ENCODE measurements around the gene SPC25. TPM values are rescaled to one million over a fixed set of nuclear protein-coding genes. Genes with fewer than 3 reads are reported as not detected.

The SPC25 gene
- total and polyA plus RNA-seq, 4 donors, result 0.58 to 8.2 (median 2.1) TPM; not detected in 1

DNA sequence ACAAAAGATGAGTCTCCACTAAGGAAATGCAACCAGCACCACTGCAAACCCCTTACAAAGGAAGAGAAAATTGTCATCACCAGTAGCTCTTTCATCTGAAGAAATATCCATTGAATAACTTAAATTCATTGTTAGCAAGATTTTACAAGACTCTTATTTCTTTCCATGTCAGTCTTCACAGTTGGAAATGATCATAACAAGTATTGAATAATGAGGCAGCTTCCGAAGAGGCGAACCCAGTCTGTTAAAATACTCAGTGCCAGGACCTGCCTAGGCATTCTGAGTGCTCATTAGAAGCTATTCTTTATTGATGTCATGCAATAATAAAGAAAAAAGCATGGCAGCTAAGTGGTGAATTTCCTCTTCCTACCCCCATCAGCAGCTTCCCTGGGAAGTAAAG is 54.3 kb downstream of the SPC25 start:
- H3K27me3 ChIP-seq (ENCODE audit: control insufficient read depth in 4 of 4, insufficient read depth in 4 of 4, low read length in 3 of 4), result no peaks in the 10 kb centered on the region
- TF ChIP-seq, protein P1, sequence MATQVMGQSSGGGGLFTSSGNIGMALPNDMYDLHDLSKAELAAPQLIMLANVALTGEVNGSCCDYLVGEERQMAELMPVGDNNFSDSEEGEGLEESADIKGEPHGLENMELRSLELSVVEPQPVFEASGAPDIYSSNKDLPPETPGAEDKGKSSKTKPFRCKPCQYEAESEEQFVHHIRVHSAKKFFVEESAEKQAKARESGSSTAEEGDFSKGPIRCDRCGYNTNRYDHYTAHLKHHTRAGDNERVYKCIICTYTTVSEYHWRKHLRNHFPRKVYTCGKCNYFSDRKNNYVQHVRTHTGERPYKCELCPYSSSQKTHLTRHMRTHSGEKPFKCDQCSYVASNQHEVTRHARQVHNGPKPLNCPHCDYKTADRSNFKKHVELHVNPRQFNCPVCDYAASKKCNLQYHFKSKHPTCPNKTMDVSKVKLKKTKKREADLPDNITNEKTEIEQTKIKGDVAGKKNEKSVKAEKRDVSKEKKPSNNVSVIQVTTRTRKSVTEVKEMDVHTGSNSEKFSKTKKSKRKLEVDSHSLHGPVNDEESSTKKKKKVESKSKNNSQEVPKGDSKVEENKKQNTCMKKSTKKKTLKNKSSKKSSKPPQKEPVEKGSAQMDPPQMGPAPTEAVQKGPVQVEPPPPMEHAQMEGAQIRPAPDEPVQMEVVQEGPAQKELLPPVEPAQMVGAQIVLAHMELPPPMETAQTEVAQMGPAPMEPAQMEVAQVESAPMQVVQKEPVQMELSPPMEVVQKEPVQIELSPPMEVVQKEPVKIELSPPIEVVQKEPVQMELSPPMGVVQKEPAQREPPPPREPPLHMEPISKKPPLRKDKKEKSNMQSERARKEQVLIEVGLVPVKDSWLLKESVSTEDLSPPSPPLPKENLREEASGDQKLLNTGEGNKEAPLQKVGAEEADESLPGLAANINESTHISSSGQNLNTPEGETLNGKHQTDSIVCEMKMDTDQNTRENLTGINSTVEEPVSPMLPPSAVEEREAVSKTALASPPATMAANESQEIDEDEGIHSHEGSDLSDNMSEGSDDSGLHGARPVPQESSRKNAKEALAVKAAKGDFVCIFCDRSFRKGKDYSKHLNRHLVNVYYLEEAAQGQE (IDR thresholded peaks at IDR 0.05), result no peak
- TF ChIP-seq, protein P2, sequence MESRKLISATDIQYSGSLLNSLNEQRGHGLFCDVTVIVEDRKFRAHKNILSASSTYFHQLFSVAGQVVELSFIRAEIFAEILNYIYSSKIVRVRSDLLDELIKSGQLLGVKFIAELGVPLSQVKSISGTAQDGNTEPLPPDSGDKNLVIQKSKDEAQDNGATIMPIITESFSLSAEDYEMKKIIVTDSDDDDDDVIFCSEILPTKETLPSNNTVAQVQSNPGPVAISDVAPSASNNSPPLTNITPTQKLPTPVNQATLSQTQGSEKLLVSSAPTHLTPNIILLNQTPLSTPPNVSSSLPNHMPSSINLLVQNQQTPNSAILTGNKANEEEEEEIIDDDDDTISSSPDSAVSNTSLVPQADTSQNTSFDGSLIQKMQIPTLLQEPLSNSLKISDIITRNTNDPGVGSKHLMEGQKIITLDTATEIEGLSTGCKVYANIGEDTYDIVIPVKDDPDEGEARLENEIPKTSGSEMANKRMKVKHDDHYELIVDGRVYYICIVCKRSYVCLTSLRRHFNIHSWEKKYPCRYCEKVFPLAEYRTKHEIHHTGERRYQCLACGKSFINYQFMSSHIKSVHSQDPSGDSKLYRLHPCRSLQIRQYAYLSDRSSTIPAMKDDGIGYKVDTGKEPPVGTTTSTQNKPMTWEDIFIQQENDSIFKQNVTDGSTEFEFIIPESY (IDR thresholded peaks at IDR 0.05), result no peak
- TF ChIP-seq EGR1 (IDR thresholded peaks at IDR 0.05; ENCODE audit: low read depth in 2 of 2) (no peak), RAD21 (IDR thresholded peaks at IDR 0.05) (no peak), YY1 (IDR thresholded peaks at IDR 0.05) (no peak), HNF4A (conservative IDR thresholded peaks at IDR 0.05) (no peak)
- TF ChIP-seq, protein P3, sequence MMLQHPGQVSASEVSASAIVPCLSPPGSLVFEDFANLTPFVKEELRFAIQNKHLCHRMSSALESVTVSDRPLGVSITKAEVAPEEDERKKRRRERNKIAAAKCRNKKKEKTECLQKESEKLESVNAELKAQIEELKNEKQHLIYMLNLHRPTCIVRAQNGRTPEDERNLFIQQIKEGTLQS (IDR thresholded peaks at IDR 0.05), result no peak
- TF ChIP-seq, protein P4, sequence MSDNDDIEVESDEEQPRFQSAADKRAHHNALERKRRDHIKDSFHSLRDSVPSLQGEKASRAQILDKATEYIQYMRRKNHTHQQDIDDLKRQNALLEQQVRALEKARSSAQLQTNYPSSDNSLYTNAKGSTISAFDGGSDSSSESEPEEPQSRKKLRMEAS (IDR thresholded peaks at IDR 0.05), result no peak
- H3K9me3 ChIP-seq (ENCODE audit: control insufficient read depth in 4 of 4, low read length in 3 of 4), result peaks cover 0 to 2% (median 0%) of the 10 kb centered on the region in 4 donors
- WGBS, result over 99% methylated on average over 2 of the region's 2 CpGs
- H3K4me1 ChIP-seq (ENCODE audit: control insufficient read depth in 4 of 4, insufficient read depth in 4 of 4, low read length in 3 of 4), result no peaks in the 10 kb centered on the region
- H3K27ac ChIP-seq (ENCODE audit: low read depth in 1 of 2, low read length in 2 of 2), result no peak overlapping the region
- H3K9ac ChIP-seq (ENCODE audit: low read depth in 1 of 2, low read length in 2 of 2), result no peak overlapping the region
- H3K36me3 ChIP-seq (ENCODE audit: control insufficient read depth in 4 of 4, insufficient read depth in 3 of 4, low read depth in 1 of 4, low read length in 3 of 4), result no peaks in the 10 kb centered on the region
- no peak for DNase-seq (ENCODE audit: low spot score)
- H3K4me3 ChIP-seq (ENCODE audit: low read depth in 1 of 3, low read length in 3 of 3), result no peak overlapping the region

DNA sequence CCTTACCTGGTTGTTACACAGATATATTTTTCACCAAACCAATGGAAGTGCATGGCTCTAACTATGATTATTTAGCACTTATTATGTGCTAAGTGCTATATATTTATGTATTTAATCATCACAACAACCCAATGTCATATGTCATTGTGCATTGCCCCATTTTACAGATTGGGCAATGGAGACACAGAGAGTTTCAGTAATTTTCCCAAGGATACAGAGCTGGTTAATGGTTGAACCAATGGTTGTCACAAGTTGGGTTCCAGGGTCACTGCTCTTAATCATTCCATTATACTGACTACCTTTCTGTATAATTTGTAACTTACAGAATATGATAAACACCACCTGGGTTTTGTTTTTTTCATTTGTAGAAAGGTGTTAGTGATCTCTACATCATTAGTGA is 58.6 kb downstream of the SPC25 start:
- DNase-seq (ENCODE audit: low spot score), result no peak
- H3K27me3 ChIP-seq (ENCODE audit: control insufficient read depth in 4 of 4, insufficient read depth in 4 of 4, low read length in 3 of 4), result no peaks in the 10 kb centered on the region
- H3K9me3 ChIP-seq (ENCODE audit: control insufficient read depth in 4 of 4, low read length in 3 of 4), result peaks cover 0 to 2% (median 0%) of the 10 kb centered on the region in 4 donors
- no peak overlapping the region for H3K9ac ChIP-seq (ENCODE audit: low read depth in 1 of 2, low read length in 2 of 2)
- H3K4me3 ChIP-seq (ENCODE audit: low read depth in 1 of 3, low read length in 3 of 3), result no peak overlapping the region
- TF ChIP-seq FOXA1 (IDR thresholded peaks at IDR 0.05) (no peak), GABPA (IDR thresholded peaks at IDR 0.05 in 1 of 2, conservative IDR thresholded peaks at IDR 0.05 in 1 of 2) (no peak), NR2F2 (IDR thresholded peaks at IDR 0.05) (no peak), TAF1 (conservative IDR thresholded peaks at IDR 0.05) (no peak), SP1 (IDR thresholded peaks at IDR 0.05) (no peak), HNF4A (conservative IDR thresholded peaks at IDR 0.05) (no peak), HNF4G (IDR thresholded peaks at IDR 0.05) (no peak), RAD21 (IDR thresholded peaks at IDR 0.05) (no peak), FOXA2 (IDR thresholded peaks at IDR 0.05) (no peak)
- TF ChIP-seq, protein P3 (IDR thresholded peaks at IDR 0.05), result no peak
- TF ChIP-seq, protein P5, sequence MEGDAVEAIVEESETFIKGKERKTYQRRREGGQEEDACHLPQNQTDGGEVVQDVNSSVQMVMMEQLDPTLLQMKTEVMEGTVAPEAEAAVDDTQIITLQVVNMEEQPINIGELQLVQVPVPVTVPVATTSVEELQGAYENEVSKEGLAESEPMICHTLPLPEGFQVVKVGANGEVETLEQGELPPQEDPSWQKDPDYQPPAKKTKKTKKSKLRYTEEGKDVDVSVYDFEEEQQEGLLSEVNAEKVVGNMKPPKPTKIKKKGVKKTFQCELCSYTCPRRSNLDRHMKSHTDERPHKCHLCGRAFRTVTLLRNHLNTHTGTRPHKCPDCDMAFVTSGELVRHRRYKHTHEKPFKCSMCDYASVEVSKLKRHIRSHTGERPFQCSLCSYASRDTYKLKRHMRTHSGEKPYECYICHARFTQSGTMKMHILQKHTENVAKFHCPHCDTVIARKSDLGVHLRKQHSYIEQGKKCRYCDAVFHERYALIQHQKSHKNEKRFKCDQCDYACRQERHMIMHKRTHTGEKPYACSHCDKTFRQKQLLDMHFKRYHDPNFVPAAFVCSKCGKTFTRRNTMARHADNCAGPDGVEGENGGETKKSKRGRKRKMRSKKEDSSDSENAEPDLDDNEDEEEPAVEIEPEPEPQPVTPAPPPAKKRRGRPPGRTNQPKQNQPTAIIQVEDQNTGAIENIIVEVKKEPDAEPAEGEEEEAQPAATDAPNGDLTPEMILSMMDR (IDR thresholded peaks at IDR 0.05; ENCODE audit: low read depth, low read length, missing input control), result no peak
- TF ChIP-seq, protein P2 (IDR thresholded peaks at IDR 0.05), result no peak
- TF ChIP-seq, protein P1 (IDR thresholded peaks at IDR 0.05), result no peak
- H3K36me3 ChIP-seq (ENCODE audit: control insufficient read depth in 4 of 4, insufficient read depth in 3 of 4, low read depth in 1 of 4, low read length in 3 of 4), result no peaks in the 10 kb centered on the region
- H3K27ac ChIP-seq (ENCODE audit: low read depth in 1 of 2, low read length in 2 of 2), result no peak overlapping the region
- H3K4me1 ChIP-seq (ENCODE audit: control insufficient read depth in 4 of 4, insufficient read depth in 4 of 4, low read length in 3 of 4), result no peaks in the 10 kb centered on the region
